Measurements from ENCODE around the gene CREB3L4. TPM values are rescaled to one million over a fixed set of nuclear protein-coding genes. Genes with fewer than 3 reads are reported as not detected.

CREB3L4 gene
- total RNA-seq (2014; rRNA removed): 6.0 and 6.9 TPM in 2 replicates
- polyA plus RNA-seq (2012): 3.2 TPM

GRCh38 chr1:153967107-153967999 lies at the start of gene CREB3L4:
CREB3L4 (plus strand) TSS chr1:153967902; CDS start chr1:153968526, 624 bp downstream.
- peak; percentile 96 for DNase-seq (ENCODE audit: low read depth)

GRCh38 chr1:153919876-153920852 lies 47.5 kb upstream of the CREB3L4 start:
- DNase-seq (ENCODE audit: low read depth): no peak

GRCh38 chr1:153921080-153921802 lies 46.5 kb upstream of the CREB3L4 start:
- DNase-seq (ENCODE audit: low read depth): no peak

GRCh38 chr1:153921803-153922075 lies 46.0 kb upstream of the CREB3L4 start:
- DNase-seq (ENCODE audit: low read depth): no peak

GRCh38 chr1:153922076-153922971 lies 45.4 kb upstream of the CREB3L4 start:
- peak; percentile 19 for DNase-seq (ENCODE audit: low read depth)

GRCh38 chr1:153922972-153923925 lies 44.5 kb upstream of the CREB3L4 start, which contains the start of gene GATAD2B:
GATAD2B (minus strand) TSS chr1:153922972; CDS start chr1:153828347, 94,625 bp downstream.
- peak; percentile 100 for DNase-seq (ENCODE audit: low read depth)

GRCh38 chr1:153926405-153926804 lies 41.3 kb upstream of the CREB3L4 start:
- DNase-seq (ENCODE audit: low read depth): no peak

- DNase-seq (ENCODE audit: low read depth): no peak
Observed at GRCh38 chr1:153928245-153928644, 39.5 kb upstream of the CREB3L4 start.

- DNase-seq (ENCODE audit: low read depth): no peak
Observed at GRCh38 chr1:153928791-153929341, 38.8 kb upstream of the CREB3L4 start.

- DNase-seq (ENCODE audit: low read depth): no peak
Observed at GRCh38 chr1:153929426-153929825, 38.3 kb upstream of the CREB3L4 start.

- no peak for DNase-seq (ENCODE audit: low read depth)
Observed at GRCh38 chr1:153929981-153930948, 37.4 kb upstream of the CREB3L4 start.

- no peak for DNase-seq (ENCODE audit: low read depth)
Observed at GRCh38 chr1:153932156-153933131, 35.3 kb upstream of the CREB3L4 start.

GRCh38 chr1:153933430-153933829 lies 34.3 kb upstream of the CREB3L4 start:
- no peak for DNase-seq (ENCODE audit: low read depth)

GRCh38 chr1:153933955-153934354 lies 33.7 kb upstream of the CREB3L4 start:
- no peak for DNase-seq (ENCODE audit: low read depth)

- DNase-seq (ENCODE audit: low read depth): no peak
Observed at GRCh38 chr1:153934746-153935145, 33.0 kb upstream of the CREB3L4 start.

GRCh38 chr1:153936011-153936802 lies 31.5 kb upstream of the CREB3L4 start:
- DNase-seq (ENCODE audit: low read depth): no peak

All from LHCN-M2 (cell line).